ENCODE measurements around the gene OR6S1.

DNA sequence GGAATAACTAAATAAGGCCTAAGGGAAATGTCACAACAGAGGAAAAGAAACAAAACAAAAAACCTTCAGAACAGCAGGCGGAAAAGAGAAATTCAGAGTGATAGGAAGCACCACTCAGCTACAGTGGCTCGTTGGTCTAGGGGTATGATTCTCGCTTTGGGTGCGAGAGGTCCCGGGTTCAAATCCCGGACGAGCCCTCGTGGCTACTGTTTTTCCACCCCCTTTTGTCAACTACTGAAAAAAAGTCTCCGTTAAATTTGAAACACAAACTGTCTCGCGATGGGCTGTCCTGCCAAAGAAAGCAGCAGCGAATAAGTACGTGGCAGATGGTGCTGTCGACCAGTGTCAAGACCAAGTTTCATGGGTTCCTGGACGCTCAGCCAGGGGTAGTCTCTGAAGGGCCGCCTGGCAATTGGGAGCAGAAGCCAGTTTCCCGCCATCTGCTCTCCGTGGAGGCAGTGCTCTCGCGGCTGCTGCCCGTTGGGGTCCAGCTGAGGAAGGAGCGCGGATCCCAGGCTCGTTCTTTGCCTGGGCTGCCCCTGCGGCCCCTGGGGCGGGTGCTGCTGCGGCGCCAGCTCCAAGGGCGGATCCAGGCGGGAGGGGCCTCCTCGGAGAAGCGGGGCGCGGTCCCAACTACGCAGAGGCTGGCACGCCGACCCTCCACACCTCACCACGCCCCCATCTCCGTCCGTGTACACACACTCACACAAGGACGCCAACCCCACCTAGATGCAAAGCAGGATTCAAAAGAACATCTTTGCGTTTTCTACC lies 42.6 kb upstream of the OR6S1 start, which contains the start of gene RNASE4:
- TF ChIP-seq BHLHE40 (IDR thresholded peaks at IDR 0.05; ENCODE audit: borderline replicate concordance in 1 of 2, low read depth in 2 of 2, low read length in 1 of 2), result peak in 1 of 2 experiments; percentile 57; a peak in 1 of 4 replicates
- no peak for TF ChIP-seq SMC3 (IDR thresholded peaks at IDR 0.05; ENCODE audit: borderline replicate concordance, low read length)
- no peak for TF ChIP-seq MEF2A (IDR thresholded peaks at IDR 0.05; ENCODE audit: insufficient read depth, low read depth, low read length)
- peak; percentile 53; the same call in 1 of the 2 replicates for TF ChIP-seq GABPA (IDR thresholded peaks at IDR 0.05; ENCODE audit: low read depth)
- no peak for TF ChIP-seq EZH2 (IDR thresholded peaks at IDR 0.05; ENCODE audit: borderline replicate concordance, control insufficient read depth, low read depth, low read length)
- no peak for TF ChIP-seq CTCF (IDR thresholded peaks at IDR 0.05 in 2 of 3, conservative IDR thresholded peaks at IDR 0.05 in 1 of 3; ENCODE audit: control insufficient read depth in 2 of 3, extremely low read depth in 1 of 3, insufficient read depth in 1 of 3, low read depth in 3 of 3, low read length in 3 of 3)

Data from GM12878 (cell line).